ENCODE measurements around the gene GHITM. TPM values are rescaled to one million over a fixed set of nuclear protein-coding genes. Genes with fewer than 3 reads are reported as not detected.

The GHITM gene
- total and polyA plus RNA-seq, 2 of the 13 experiments (the other 11 are each of a cell fraction or from before 2014, with no cell fraction given) = 163 to 212 TPM

GRCh38 chr10:84135836-84136235, 3.5 kb upstream of the GHITM start (continued):
- TF ChIP-seq GMEB1 (CRISPR knock-in tag; IDR thresholded peaks at IDR 0.05; ENCODE audit: borderline replicate concordance) (no peak), ZNF7 (CRISPR knock-in tag; IDR thresholded peaks at IDR 0.05) (no peak), HOXA9 (CRISPR knock-in tag; IDR thresholded peaks at IDR 0.05; ENCODE audit: borderline replicate concordance) (peak; percentile 99), CEBPB (IDR thresholded peaks at IDR 0.05; ENCODE audit: borderline replicate concordance, low read depth, low read length) (no peak), SOX6 (IDR thresholded peaks at IDR 0.05) (no peak), SOX6 (CRISPR knock-in tag; IDR thresholded peaks at IDR 0.05) (peak; percentile 20; the same call in 1 of the 2 replicates), CSRNP2 (CRISPR knock-in tag; conservative IDR thresholded peaks at IDR 0.05; ENCODE audit: low read depth) (no peak), ZNF660 (CRISPR knock-in tag; IDR thresholded peaks at IDR 0.05; ENCODE audit: borderline replicate concordance, low read depth) (no peak), HOXA5 (CRISPR knock-in tag; IDR thresholded peaks at IDR 0.05) (peak; percentile 81), FOSL2 (CRISPR knock-in tag; IDR thresholded peaks at IDR 0.05) (peak; percentile 54), NR2C2 (CRISPR knock-in tag; IDR thresholded peaks at IDR 0.05; ENCODE audit: borderline replicate concordance) (no peak), ZMAT5 (CRISPR knock-in tag; IDR thresholded peaks at IDR 0.05; ENCODE audit: borderline replicate concordance, low read depth) (no peak), ZNF383 (CRISPR knock-in tag; IDR thresholded peaks at IDR 0.05; ENCODE audit: borderline replicate concordance) (no peak), REPIN1 (CRISPR knock-in tag; IDR thresholded peaks at IDR 0.05; ENCODE audit: borderline replicate concordance, low read depth) (no peak), GLI4 (CRISPR knock-in tag; IDR thresholded peaks at IDR 0.05; ENCODE audit: borderline replicate concordance) (no peak), FOSL1 (CRISPR knock-in tag; IDR thresholded peaks at IDR 0.05; ENCODE audit: borderline replicate concordance) (0 out of 2 replicates have a peak, but pooled peaks have one; percentile 17), SAP130 (CRISPR knock-in tag; IDR thresholded peaks at IDR 0.05; ENCODE audit: low read depth) (peak; percentile 54)

All from HepG2 (cell line).